Measurements from ENCODE around the gene ABCC6.

Gene ABCC6

GRCh38 chr16:16166085-16166484, 57.2 kb downstream of the ABCC6 start:
- Histone ChIP-seq H3K27ac (ENCODE audit: low read length) (no peak overlapping the region), H2AFZ (ENCODE audit: low read depth, low read length) (no peak overlapping the region), H3K9ac (ENCODE audit: low read depth, low read length) (no peak overlapping the region), H3K36me3 (ENCODE audit: insufficient read depth, low read length) (no peaks in the 10 kb centered on the region), H3K9me3 (ENCODE audit: insufficient read depth, low read length, severe bottlenecking) (no peaks in the 10 kb centered on the region), H3K27me3 (ENCODE audit: insufficient read depth, low read length, poor library complexity) (no peaks in the 10 kb centered on the region), H3K79me2 (ENCODE audit: insufficient read depth, low read length) (no peaks in the 10 kb centered on the region), H3K4me2 (ENCODE audit: insufficient read depth, low read length) (no peak overlapping the region), H4K20me1 (ENCODE audit: insufficient read depth, low read length) (no peaks in the 10 kb centered on the region), H3K4me1 (ENCODE audit: insufficient read depth, low read length) (peaks cover 19% of the 10 kb centered on the region; the same call in 1 of the 2 replicates), H3K4me3 (ENCODE audit: low read depth in 1 of 2, low read length in 2 of 2) (no peak overlapping the region)
- ATAC-seq (ENCODE audit: insufficient read depth, low read depth): no peak
- no peak for DNase-seq
- TF ChIP-seq CTCF (IDR thresholded peaks at IDR 0.05; ENCODE audit: borderline replicate concordance, extremely low read depth, low read length, poor library complexity, severe bottlenecking) (no peak), EZH2 (IDR thresholded peaks at IDR 0.05; ENCODE audit: borderline replicate concordance, low read depth, low read length, severe bottlenecking) (no peak)

- H4K20me1 ChIP-seq (ENCODE audit: insufficient read depth, low read length): no peaks in the 10 kb centered on the region
- H2AFZ ChIP-seq (ENCODE audit: low read depth, low read length): no peak overlapping the region
- TF ChIP-seq EZH2 (IDR thresholded peaks at IDR 0.05; ENCODE audit: borderline replicate concordance, low read depth, low read length, severe bottlenecking) (no peak), CTCF (IDR thresholded peaks at IDR 0.05; ENCODE audit: borderline replicate concordance, extremely low read depth, low read length, poor library complexity, severe bottlenecking) (no peak)
- no peak for DNase-seq
- ATAC-seq (ENCODE audit: insufficient read depth, low read depth): no peak
- H3K79me2 ChIP-seq (ENCODE audit: insufficient read depth, low read length): no peaks in the 10 kb centered on the region
- H3K27ac ChIP-seq (ENCODE audit: low read length): peak overlapping the region; percentile 39; the same call in 1 of the 2 replicates
- peaks cover 19% of the 10 kb centered on the region; the same call in 1 of the 2 replicates for H3K4me1 ChIP-seq (ENCODE audit: insufficient read depth, low read length)
- H3K9ac ChIP-seq (ENCODE audit: low read depth, low read length): no peak overlapping the region
- H3K27me3 ChIP-seq (ENCODE audit: insufficient read depth, low read length, poor library complexity): no peaks in the 10 kb centered on the region
- H3K4me3 ChIP-seq (ENCODE audit: low read depth in 1 of 2, low read length in 2 of 2): no peak overlapping the region
- peaks cover 10% of the 10 kb centered on the region for H3K9me3 ChIP-seq (ENCODE audit: insufficient read depth, low read length, severe bottlenecking)
- H3K4me2 ChIP-seq (ENCODE audit: insufficient read depth, low read length): no peak overlapping the region
- H3K36me3 ChIP-seq (ENCODE audit: insufficient read depth, low read length): no peaks in the 10 kb centered on the region
Observed at GRCh38 chr16:16164243-16164642, 59.1 kb downstream of the ABCC6 start.

GRCh38 chr16:16163571-16163970, 59.7 kb downstream of the ABCC6 start:
- no peaks in the 10 kb centered on the region for H4K20me1 ChIP-seq (ENCODE audit: insufficient read depth, low read length)
- H3K36me3 ChIP-seq (ENCODE audit: insufficient read depth, low read length): no peaks in the 10 kb centered on the region
- H3K4me1 ChIP-seq (ENCODE audit: insufficient read depth, low read length): peaks cover 19% of the 10 kb centered on the region; the same call in 1 of the 2 replicates
- no peaks in the 10 kb centered on the region for H3K27me3 ChIP-seq (ENCODE audit: insufficient read depth, low read length, poor library complexity)
- H3K9ac ChIP-seq (ENCODE audit: low read depth, low read length): no peak overlapping the region; the same call in 1 of the 2 replicates
- no peak overlapping the region for H3K4me3 ChIP-seq (ENCODE audit: low read depth in 1 of 2, low read length in 2 of 2)
- H3K9me3 ChIP-seq (ENCODE audit: insufficient read depth, low read length, severe bottlenecking): peaks cover 17% of the 10 kb centered on the region
- H2AFZ ChIP-seq (ENCODE audit: low read depth, low read length): no peak overlapping the region
- no peak overlapping the region for H3K4me2 ChIP-seq (ENCODE audit: insufficient read depth, low read length)
- H3K79me2 ChIP-seq (ENCODE audit: insufficient read depth, low read length): no peaks in the 10 kb centered on the region
- TF ChIP-seq EZH2 (IDR thresholded peaks at IDR 0.05; ENCODE audit: borderline replicate concordance, low read depth, low read length, severe bottlenecking) (no peak), CTCF (IDR thresholded peaks at IDR 0.05; ENCODE audit: borderline replicate concordance, extremely low read depth, low read length, poor library complexity, severe bottlenecking) (no peak)
- peak overlapping the region; percentile 39; the same call in 1 of the 2 replicates for H3K27ac ChIP-seq (ENCODE audit: low read length)
- ATAC-seq (ENCODE audit: insufficient read depth, low read depth) (peak; percentile 58), DNase-seq (peak; percentile 12)
